HL-60 (cell line): ENCODE data around the gene DNAJB8.

Source experiments
- POLR2AphosphoS5 ChIP-seq: IDR thresholded peaks from 2 replicates; pipeline ENCODE4 v1.6.1; 2012; ENCODE audit warnings: low read depth
- TF ChIP-seq, protein P1 (sequence below): IDR thresholded peaks from one replicate; pipeline ENCODE4 v1.5.1; 2011; ENCODE audit warnings: low read length, control low read depth, inconsistent platforms; ENCODE audit not compliant: insufficient read depth

DNA sequence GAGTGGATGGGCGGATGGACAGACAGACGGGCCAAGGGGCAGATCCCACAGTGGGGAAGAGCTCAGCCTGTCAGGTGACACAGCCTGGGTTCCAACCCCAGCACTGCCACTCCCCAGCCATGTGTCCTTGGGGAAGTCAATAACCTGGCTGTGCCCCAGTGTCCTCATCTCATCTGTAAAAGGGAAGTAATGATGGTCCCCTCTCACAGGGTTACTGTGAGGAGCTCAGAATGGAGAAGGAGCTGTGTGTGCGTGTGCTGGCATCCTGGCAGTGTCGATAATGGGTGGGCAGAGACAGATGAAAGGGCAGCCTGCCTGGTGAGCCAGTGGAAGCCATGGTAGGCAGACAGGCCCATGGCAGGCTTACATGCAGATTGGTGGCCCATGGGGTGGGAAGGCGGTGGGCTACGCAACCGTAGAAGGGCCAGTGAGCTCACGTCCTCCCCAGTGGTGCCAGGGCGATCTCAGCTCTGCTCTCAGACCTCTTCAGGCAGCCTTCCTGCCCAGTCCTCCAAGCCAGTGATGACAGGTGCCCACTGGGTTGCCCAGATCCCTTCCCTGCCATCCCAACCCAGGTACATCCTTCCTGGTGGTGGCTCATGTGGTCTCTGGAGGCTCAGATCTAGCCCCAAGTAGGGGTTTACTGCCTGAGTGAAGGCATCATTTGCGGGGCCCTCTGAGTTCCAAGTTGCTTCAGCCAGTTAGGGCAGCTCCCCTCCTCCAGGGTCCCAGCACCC lies 2.3 kb upstream of the DNAJB8 start:
- no peak for TF ChIP-seq POLR2AphosphoS5
- TF ChIP-seq, protein P1, sequence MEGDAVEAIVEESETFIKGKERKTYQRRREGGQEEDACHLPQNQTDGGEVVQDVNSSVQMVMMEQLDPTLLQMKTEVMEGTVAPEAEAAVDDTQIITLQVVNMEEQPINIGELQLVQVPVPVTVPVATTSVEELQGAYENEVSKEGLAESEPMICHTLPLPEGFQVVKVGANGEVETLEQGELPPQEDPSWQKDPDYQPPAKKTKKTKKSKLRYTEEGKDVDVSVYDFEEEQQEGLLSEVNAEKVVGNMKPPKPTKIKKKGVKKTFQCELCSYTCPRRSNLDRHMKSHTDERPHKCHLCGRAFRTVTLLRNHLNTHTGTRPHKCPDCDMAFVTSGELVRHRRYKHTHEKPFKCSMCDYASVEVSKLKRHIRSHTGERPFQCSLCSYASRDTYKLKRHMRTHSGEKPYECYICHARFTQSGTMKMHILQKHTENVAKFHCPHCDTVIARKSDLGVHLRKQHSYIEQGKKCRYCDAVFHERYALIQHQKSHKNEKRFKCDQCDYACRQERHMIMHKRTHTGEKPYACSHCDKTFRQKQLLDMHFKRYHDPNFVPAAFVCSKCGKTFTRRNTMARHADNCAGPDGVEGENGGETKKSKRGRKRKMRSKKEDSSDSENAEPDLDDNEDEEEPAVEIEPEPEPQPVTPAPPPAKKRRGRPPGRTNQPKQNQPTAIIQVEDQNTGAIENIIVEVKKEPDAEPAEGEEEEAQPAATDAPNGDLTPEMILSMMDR, result no peak
